Lower leg skin (tissue), 3 donors: ENCODE results near the gene ING3.

Source experiments
- CTCF ChIP-seq, 3 donors: fragments of 450-650 bp; IDR thresholded peaks; one replicate each; pipeline ENCODE4 v1.5.1; 2016; ENCODE audit warnings: antibody characterized with exemption in 3 of 3, mild to moderate bottlenecking in 3 of 3, moderate library complexity in 2 of 3
- POLR2A ChIP-seq, 2 donors: fragments of 450-650 bp; IDR thresholded peaks; one replicate each; pipeline ENCODE4 v1.6.1; 2016 to 2017; ENCODE audit warnings: antibody characterized with exemption in 2 of 2, mild to moderate bottlenecking in 1 of 2, moderate library complexity in 1 of 2

DNA sequence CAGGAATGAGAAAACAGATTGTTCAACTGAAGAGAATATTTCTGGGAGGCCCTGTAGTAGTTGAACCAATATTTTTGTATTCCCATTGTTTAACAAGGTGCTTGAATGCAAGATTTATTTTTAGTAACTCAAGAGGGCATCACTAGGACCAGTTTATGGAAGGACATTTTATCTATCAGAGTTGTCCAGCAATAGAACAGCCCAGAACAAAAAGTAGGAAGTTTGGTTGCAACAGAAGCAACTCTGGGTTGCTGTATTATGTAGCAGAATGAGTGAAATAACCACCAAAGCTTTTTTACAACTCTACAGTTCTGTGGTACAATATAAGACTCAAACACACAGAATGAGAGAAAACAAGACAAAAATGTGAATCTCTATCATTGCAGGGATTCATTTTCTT is 72.6 kb downstream of the ING3 start:
- TF ChIP-seq CTCF (IDR thresholded peaks at IDR 0.05) (no peak), POLR2A (IDR thresholded peaks at IDR 0.05) (no peak)
